ENCODE measurements around the gene MYG1. TPM values are rescaled to one million over a fixed set of nuclear protein-coding genes. Genes with fewer than 3 reads are reported as not detected.

Gene MYG1
- total and polyA plus RNA-seq, 2 of the 13 experiments (the other 11 are each of a cell fraction or from before 2014, with no cell fraction given) = 38.6 to 58.0 TPM

- no peak for TF ChIP-seq ARNTL (CRISPR knock-in tag; IDR thresholded peaks at IDR 0.05)
- TF ChIP-seq ZNF816 (CRISPR knock-in tag; IDR thresholded peaks at IDR 0.05; ENCODE audit: borderline replicate concordance) = no peak
- peak; percentile 61 for TF ChIP-seq CEBPG (CRISPR knock-in tag; IDR thresholded peaks at IDR 0.05)
- no peak for TF ChIP-seq PAF1 (CRISPR knock-in tag; IDR thresholded peaks at IDR 0.05)
- no peak for TF ChIP-seq ZNF546 (CRISPR knock-in tag; conservative IDR thresholded peaks at IDR 0.05)
- TF ChIP-seq, protein P1, sequence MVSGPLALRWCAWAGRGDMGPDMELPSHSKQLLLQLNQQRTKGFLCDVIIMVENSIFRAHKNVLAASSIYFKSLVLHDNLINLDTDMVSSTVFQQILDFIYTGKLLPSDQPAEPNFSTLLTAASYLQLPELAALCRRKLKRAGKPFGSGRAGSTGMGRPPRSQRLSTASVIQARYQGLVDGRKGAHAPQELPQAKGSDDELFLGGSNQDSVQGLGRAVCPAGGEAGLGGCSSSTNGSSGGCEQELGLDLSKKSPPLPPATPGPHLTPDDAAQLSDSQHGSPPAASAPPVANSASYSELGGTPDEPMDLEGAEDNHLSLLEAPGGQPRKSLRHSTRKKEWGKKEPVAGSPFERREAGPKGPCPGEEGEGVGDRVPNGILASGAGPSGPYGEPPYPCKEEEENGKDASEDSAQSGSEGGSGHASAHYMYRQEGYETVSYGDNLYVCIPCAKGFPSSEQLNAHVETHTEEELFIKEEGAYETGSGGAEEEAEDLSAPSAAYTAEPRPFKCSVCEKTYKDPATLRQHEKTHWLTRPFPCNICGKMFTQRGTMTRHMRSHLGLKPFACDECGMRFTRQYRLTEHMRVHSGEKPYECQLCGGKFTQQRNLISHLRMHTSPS (CRISPR knock-in tag; IDR thresholded peaks at IDR 0.05; ENCODE audit: low read depth) = no peak
- no peak for TF ChIP-seq ARNT (IDR thresholded peaks at IDR 0.05)
- no peak for TF ChIP-seq YEATS2 (CRISPR knock-in tag; IDR thresholded peaks at IDR 0.05; ENCODE audit: borderline replicate concordance)
- TF ChIP-seq ZFP41 (CRISPR knock-in tag; IDR thresholded peaks at IDR 0.05; ENCODE audit: borderline replicate concordance) = no peak
- no peak for TF ChIP-seq GFI1 (CRISPR knock-in tag; IDR thresholded peaks at IDR 0.05; ENCODE audit: borderline replicate concordance)
- no peak for TF ChIP-seq TRIM24 (CRISPR knock-in tag; IDR thresholded peaks at IDR 0.05)
- TF ChIP-seq NR2F6 (IDR thresholded peaks at IDR 0.05) = peak; percentile 44
- peak; percentile 36; the same call in 1 of the 2 replicates for TF ChIP-seq NR2F6 (CRISPR knock-in tag; IDR thresholded peaks at IDR 0.05)
- TF ChIP-seq TSC22D2 (CRISPR knock-in tag; IDR thresholded peaks at IDR 0.05; ENCODE audit: borderline replicate concordance) = no peak
- TF ChIP-seq, protein P2, sequence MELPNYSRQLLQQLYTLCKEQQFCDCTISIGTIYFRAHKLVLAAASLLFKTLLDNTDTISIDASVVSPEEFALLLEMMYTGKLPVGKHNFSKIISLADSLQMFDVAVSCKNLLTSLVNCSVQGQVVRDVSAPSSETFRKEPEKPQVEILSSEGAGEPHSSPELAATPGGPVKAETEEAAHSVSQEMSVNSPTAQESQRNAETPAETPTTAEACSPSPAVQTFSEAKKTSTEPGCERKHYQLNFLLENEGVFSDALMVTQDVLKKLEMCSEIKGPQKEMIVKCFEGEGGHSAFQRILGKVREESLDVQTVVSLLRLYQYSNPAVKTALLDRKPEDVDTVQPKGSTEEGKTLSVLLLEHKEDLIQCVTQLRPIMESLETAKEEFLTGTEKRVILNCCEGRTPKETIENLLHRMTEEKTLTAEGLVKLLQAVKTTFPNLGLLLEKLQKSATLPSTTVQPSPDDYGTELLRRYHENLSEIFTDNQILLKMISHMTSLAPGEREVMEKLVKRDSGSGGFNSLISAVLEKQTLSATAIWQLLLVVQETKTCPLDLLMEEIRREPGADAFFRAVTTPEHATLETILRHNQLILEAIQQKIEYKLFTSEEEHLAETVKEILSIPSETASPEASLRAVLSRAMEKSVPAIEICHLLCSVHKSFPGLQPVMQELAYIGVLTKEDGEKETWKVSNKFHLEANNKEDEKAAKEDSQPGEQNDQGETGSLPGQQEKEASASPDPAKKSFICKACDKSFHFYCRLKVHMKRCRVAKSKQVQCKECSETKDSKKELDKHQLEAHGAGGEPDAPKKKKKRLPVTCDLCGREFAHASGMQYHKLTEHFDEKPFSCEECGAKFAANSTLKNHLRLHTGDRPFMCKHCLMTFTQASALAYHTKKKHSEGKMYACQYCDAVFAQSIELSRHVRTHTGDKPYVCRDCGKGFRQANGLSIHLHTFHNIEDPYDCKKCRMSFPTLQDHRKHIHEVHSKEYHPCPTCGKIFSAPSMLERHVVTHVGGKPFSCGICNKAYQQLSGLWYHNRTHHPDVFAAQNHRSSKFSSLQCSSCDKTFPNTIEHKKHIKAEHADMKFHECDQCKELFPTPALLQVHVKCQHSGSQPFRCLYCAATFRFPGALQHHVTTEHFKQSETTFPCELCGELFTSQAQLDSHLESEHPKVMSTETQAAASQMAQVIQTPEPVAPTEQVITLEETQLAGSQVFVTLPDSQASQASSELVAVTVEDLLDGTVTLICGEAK (IDR thresholded peaks at IDR 0.05) = no peak
- TF ChIP-seq, protein P2 (CRISPR knock-in tag; IDR thresholded peaks at IDR 0.05) = no peak
- TF ChIP-seq DBP (CRISPR knock-in tag; IDR thresholded peaks at IDR 0.05; ENCODE audit: not compliant biosample characterization) = no peak
- no peak for TF ChIP-seq ZNF547 (CRISPR knock-in tag; IDR thresholded peaks at IDR 0.05)
- no peak for TF ChIP-seq U2AF1 (optimal IDR thresholded peaks at IDR 0.05; ENCODE audit: low read depth, low read length)
- peak; percentile 53; the same call in 1 of the 2 replicates for TF ChIP-seq ZSCAN25 (CRISPR knock-in tag; IDR thresholded peaks at IDR 0.05)
- no peak for TF ChIP-seq SIN3B (IDR thresholded peaks at IDR 0.05; ENCODE audit: low read length)
- no peak for TF ChIP-seq ZNF563 (CRISPR knock-in tag; IDR thresholded peaks at IDR 0.05)
These were observed 20.1 kb upstream of the MYG1 start (continued) for GRCh38 chr12:53279283-53279869.

All from HepG2 (cell line).